GM12892 (cell line): Measurements from ENCODE around the gene THADA.

ENCODE experiments used
- POLR2A ChIP-seq: IDR thresholded peaks from 2 replicates; pipeline ENCODE4 v1.6.1; 2011; ENCODE audit warnings: low read depth, low read length, control low read depth
- POLR2AphosphoS5 ChIP-seq: IDR thresholded peaks from 2 replicates; pipeline ENCODE4 v1.6.1; 2011; ENCODE audit warnings: low read depth, low read length, control low read depth

- no peak for TF ChIP-seq POLR2A
- no peak for TF ChIP-seq POLR2AphosphoS5
These were observed 252.1 kb downstream of the THADA start for GRCh38 chr2:43343573-43344304.
